ENCODE data around the gene SPINDOC. TPM values are rescaled to one million over a fixed set of nuclear protein-coding genes. Genes with fewer than 3 reads are reported as not detected.

The SPINDOC gene
- total and polyA plus RNA-seq, 9 of the 15 experiments (the other 6 are each of a cell fraction or from before 2014, with no cell fraction given) = 0.70 to 36.3 (median 19.6) TPM

DNA sequence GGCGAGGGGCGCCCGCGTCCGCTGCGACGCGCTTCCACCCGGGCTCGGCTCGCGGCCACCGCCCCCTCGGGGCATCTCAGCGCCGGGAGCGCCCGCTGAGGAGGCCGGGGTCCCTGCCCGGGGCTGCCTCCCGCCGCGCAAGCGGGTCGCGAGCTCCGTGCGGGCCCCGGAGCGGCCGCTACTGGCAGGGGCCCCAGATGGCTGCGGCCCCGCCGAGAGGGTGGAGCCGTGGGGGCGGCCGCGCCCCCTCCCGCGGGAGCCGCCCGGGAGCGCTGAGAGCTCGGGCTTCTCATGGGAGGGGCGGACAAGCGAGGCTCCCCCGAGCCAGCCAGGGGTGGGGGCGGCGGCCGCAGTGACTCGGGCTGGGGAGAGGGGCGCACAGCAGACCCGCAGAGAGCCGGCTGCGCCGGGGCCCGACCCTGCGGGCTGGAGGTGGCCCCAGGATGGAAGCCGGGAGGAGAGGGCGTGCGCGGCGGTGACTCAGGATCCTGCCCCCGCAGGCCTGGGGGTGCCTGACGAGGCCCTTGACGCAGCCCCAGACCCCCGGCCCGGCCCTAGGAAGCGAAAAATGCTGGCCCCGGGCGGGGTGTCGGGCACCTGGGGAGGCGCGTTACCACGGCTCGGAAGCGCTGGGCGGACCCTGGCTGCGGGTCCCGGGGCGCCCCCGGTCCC, 44.1 kb upstream of the SPINDOC start (continued):
- TF ChIP-seq BRF2 (IDR thresholded peaks at IDR 0.05; ENCODE audit: borderline replicate concordance, insufficient read depth, insufficient read length) = no peak
- TF ChIP-seq AFF1 (IDR thresholded peaks at IDR 0.05; ENCODE audit: low read depth in 1 of 2, partially characterized antibody in 2 of 2) = no peak
- TF ChIP-seq FOXJ3 (CRISPR knock-in tag; IDR thresholded peaks at IDR 0.05) = no peak
- no peak for TF ChIP-seq HNRNPK (IDR thresholded peaks at IDR 0.05; ENCODE audit: low read depth, low read length, poor library complexity, severe bottlenecking)
- TF ChIP-seq IFI16 (CRISPR knock-in tag; IDR thresholded peaks at IDR 0.05) = no peak
- TF ChIP-seq TCF7L2 (IDR thresholded peaks at IDR 0.05; ENCODE audit: low read depth, low read length) = no peak
- no peak for TF ChIP-seq ZKSCAN1 (IDR thresholded peaks at IDR 0.05; ENCODE audit: low read depth, low read length)
- TF ChIP-seq RFX7 (CRISPR knock-in tag; IDR thresholded peaks at IDR 0.05) = no peak
- TF ChIP-seq THRAP3 (IDR thresholded peaks at IDR 0.05; ENCODE audit: borderline replicate concordance) = no peak
- TF ChIP-seq BACH1 (tag; IDR thresholded peaks at IDR 0.05) = no peak
- TF ChIP-seq E2F1 (CRISPR knock-in tag; IDR thresholded peaks at IDR 0.05) = no peak
- TF ChIP-seq HDGF (IDR thresholded peaks at IDR 0.05) = no peak
- no peak for TF ChIP-seq ZNF24 (IDR thresholded peaks at IDR 0.05)
- TF ChIP-seq HMG20B (CRISPR knock-in tag; IDR thresholded peaks at IDR 0.05) = no peak
- TF ChIP-seq, protein P1, sequence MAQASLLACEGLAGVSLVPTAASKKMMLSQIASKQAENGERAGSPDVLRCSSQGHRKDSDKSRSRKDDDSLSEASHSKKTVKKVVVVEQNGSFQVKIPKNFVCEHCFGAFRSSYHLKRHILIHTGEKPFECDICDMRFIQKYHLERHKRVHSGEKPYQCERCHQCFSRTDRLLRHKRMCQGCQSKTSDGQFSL (CRISPR knock-in tag; IDR thresholded peaks at IDR 0.05) = no peak
- TF ChIP-seq, protein P1 (tag; IDR thresholded peaks at IDR 0.05) = no peak
- TF ChIP-seq SREBF2 (CRISPR knock-in tag; IDR thresholded peaks at IDR 0.05) = no peak
- TF ChIP-seq, protein P2, sequence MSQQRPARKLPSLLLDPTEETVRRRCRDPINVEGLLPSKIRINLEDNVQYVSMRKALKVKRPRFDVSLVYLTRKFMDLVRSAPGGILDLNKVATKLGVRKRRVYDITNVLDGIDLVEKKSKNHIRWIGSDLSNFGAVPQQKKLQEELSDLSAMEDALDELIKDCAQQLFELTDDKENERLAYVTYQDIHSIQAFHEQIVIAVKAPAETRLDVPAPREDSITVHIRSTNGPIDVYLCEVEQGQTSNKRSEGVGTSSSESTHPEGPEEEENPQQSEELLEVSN (IDR thresholded peaks at IDR 0.05; ENCODE audit: borderline replicate concordance in 1 of 2, extremely low read depth in 1 of 2, insufficient read depth in 1 of 2, insufficient read length in 1 of 2, low read depth in 1 of 2, low read length in 1 of 2, poor library complexity in 1 of 2, severe bottlenecking in 1 of 2) = no peak
- no peak for TF ChIP-seq ZNF3 (CRISPR knock-in tag; IDR thresholded peaks at IDR 0.05)
- no peak for TF ChIP-seq MYNN (IDR thresholded peaks at IDR 0.05)
- no peak for TF ChIP-seq MYNN (CRISPR knock-in tag; IDR thresholded peaks at IDR 0.05)

Measured in K562 (cell line).